GM19438 (cell line): ENCODE results near the gene KLF6.
A peak's percentile ranks its signal among the peaks of the same experiment; 100 is the strongest.

ENCODE experiments used
- ATAC-seq: cut with Tn5 transposase; IDR thresholded peaks from one replicate; pipeline ENCODE4 v1.9.1; 2021; ENCODE audit warnings: low read depth; ENCODE audit not compliant: unreplicated experiment

The KLF6 gene

GRCh38 chr10:3812141-3812540, 27.1 kb upstream of the KLF6 start:
- no peak for ATAC-seq

- ATAC-seq = peak; percentile 81
These were observed 26.4 kb upstream of the KLF6 start for GRCh38 chr10:3811291-3811870.

- ATAC-seq = no peak
These were observed 23.7 kb upstream of the KLF6 start for GRCh38 chr10:3808689-3809199.

GRCh38 chr10:3807928-3808496, 23.0 kb upstream of the KLF6 start:
- no peak for ATAC-seq

GRCh38 chr10:3807211-3807927, 22.4 kb upstream of the KLF6 start:
- ATAC-seq = no peak

- no peak for ATAC-seq
These were observed 21.6 kb upstream of the KLF6 start for GRCh38 chr10:3806603-3807002.

- peak; percentile 56 for ATAC-seq
These were observed 20.9 kb upstream of the KLF6 start for GRCh38 chr10:3805791-3806461.

GRCh38 chr10:3805201-3805790, 20.3 kb upstream of the KLF6 start:
- no peak for ATAC-seq

GRCh38 chr10:3803927-3804741, 19.1 kb upstream of the KLF6 start:
- ATAC-seq = no peak

GRCh38 chr10:3803295-3803926, 18.4 kb upstream of the KLF6 start:
- ATAC-seq = no peak

- no peak for ATAC-seq
These were observed 17.7 kb upstream of the KLF6 start for GRCh38 chr10:3802526-3803265.

GRCh38 chr10:3801558-3802192, 16.7 kb upstream of the KLF6 start:
- no peak for ATAC-seq

GRCh38 chr10:3800586-3800985, 15.6 kb upstream of the KLF6 start:
- no peak for ATAC-seq

- no peak for ATAC-seq
These were observed 12.7 kb upstream of the KLF6 start for GRCh38 chr10:3797750-3798149.

- ATAC-seq = no peak
These were observed 8.5 kb upstream of the KLF6 start for GRCh38 chr10:3793553-3793952.

- ATAC-seq = no peak
These were observed 7.8 kb upstream of the KLF6 start for GRCh38 chr10:3792710-3793219.

GRCh38 chr10:3791974-3792633, 7.1 kb upstream of the KLF6 start:
- no peak for ATAC-seq

GRCh38 chr10:3790858-3791257, 5.8 kb upstream of the KLF6 start:
- ATAC-seq = no peak
